Measurements from ENCODE around the gene SEZ6L2.
"Not testable (repeated sequence)": the region's sequence is repeated elsewhere in the genome, so short reads cannot be mapped to it uniquely, and the experiment has no call there.

The SEZ6L2 gene

GRCh38 chr16:29852654-29853053, 46.7 kb downstream of the SEZ6L2 start:
- DNase-seq (ENCODE audit: low spot score): no peak

GRCh38 chr16:29850998-29851397, 48.4 kb downstream of the SEZ6L2 start:
- no peak for DNase-seq (ENCODE audit: low spot score)

- DNase-seq (ENCODE audit: low spot score): no peak
Observed at GRCh38 chr16:29849505-29849904, 49.8 kb downstream of the SEZ6L2 start.

- peak; percentile 76 for DNase-seq (ENCODE audit: low spot score)
Observed at GRCh38 chr16:29848420-29849297, 50.7 kb downstream of the SEZ6L2 start.

- DNase-seq (ENCODE audit: low spot score): no peak
Observed at GRCh38 chr16:29845656-29846055, 53.7 kb downstream of the SEZ6L2 start.

- no peak for DNase-seq (ENCODE audit: low spot score)
Observed at GRCh38 chr16:29844575-29845331, 54.6 kb downstream of the SEZ6L2 start.

GRCh38 chr16:29843931-29844330, 55.4 kb downstream of the SEZ6L2 start:
- DNase-seq (ENCODE audit: low spot score): no peak

GRCh38 chr16:29842732-29843346, 56.5 kb downstream of the SEZ6L2 start:
- peak; percentile 28 for DNase-seq (ENCODE audit: low spot score)

- DNase-seq (ENCODE audit: low spot score): no peak
Observed at GRCh38 chr16:29841631-29842030, 57.7 kb downstream of the SEZ6L2 start.

- DNase-seq (ENCODE audit: low spot score): no peak
Observed at GRCh38 chr16:29840240-29840639, 59.1 kb downstream of the SEZ6L2 start.

- DNase-seq (ENCODE audit: low spot score): no peak
Observed at GRCh38 chr16:29839822-29840221, 59.5 kb downstream of the SEZ6L2 start.

GRCh38 chr16:29837841-29838240, 61.5 kb downstream of the SEZ6L2 start:
- DNase-seq (ENCODE audit: low spot score): no peak

GRCh38 chr16:29836623-29837022, 62.7 kb downstream of the SEZ6L2 start:
- no peak for DNase-seq (ENCODE audit: low spot score)

GRCh38 chr16:29835926-29836325, 63.4 kb downstream of the SEZ6L2 start:
- DNase-seq (ENCODE audit: low spot score): no peak

GRCh38 chr16:29834079-29834478, 65.3 kb downstream of the SEZ6L2 start:
- DNase-seq (ENCODE audit: low spot score): no peak

GRCh38 chr16:29833219-29833618, 66.1 kb downstream of the SEZ6L2 start:
- DNase-seq (ENCODE audit: low spot score): not testable (repeated sequence)

GRCh38 chr16:29831490-29831889, 67.9 kb downstream of the SEZ6L2 start:
- no peak for DNase-seq (ENCODE audit: low spot score)

- no peak for DNase-seq (ENCODE audit: low spot score)
Observed at GRCh38 chr16:29830774-29831173, 68.6 kb downstream of the SEZ6L2 start.

- no peak for DNase-seq (ENCODE audit: low spot score)
Observed at GRCh38 chr16:29826342-29826695, 73.0 kb downstream of the SEZ6L2 start.

GRCh38 chr16:29825145-29826044, 74.0 kb downstream of the SEZ6L2 start:
- DNase-seq (ENCODE audit: low spot score): no peak

GRCh38 chr16:29824589-29825144, 74.7 kb downstream of the SEZ6L2 start:
- no peak for DNase-seq (ENCODE audit: low spot score)

All from NAMALWA (cell line).